Body of pancreas (tissue), 4 donors: ENCODE measurements around the gene CAMK2B.

ENCODE experiments used
- POLR2A ChIP-seq, 3 donors: fragments of 450-650 bp; IDR thresholded peaks; one replicate each; pipeline ENCODE4 v1.6.1; 2016; ENCODE audit warnings: antibody characterized with exemption in 3 of 3, mild to moderate bottlenecking in 2 of 3
- TF ChIP-seq, protein P1 (sequence below), 7 experiments: fragments of 450-650 bp in 4 of 7; fragments of 200-600 bp in 3 of 7; sonication (generic) in 3 of 7; IDR thresholded peaks; one replicate each; pipeline ENCODE4 v1.5.1; 2016 to 2019; ENCODE audit warnings: antibody characterized with exemption in 7 of 7

DNA sequence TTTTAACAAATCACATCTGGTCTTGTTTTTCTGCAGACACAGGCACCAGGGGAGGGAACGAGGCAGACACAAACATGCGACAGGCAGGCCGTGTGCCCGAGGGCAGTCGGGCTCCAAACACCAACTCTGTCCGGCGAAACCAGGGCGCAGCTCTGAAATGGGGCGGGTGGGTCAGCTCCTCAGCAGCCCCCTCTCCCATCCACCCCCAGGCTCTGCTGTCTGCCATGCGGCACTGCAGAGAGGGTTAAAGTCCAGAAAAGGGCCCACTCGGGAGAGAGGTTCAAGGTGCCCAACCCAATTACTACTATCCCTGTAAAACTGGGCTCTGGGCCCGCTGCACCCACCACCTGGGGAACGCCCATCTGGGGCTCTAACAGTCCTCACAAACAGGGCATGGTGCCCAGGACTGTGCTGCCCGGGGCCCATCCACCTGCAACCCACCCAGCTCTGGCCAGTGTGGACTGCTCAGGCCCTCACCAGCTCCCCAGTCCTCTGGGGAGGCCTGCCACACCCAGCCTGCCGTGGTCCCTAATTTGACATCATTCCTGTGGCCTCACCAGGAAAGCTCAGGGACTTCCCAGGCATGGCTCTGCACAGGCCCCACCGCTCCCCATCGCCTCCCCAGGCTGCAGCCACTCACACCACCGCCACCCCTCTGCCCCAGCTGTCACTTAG, 105.9 kb downstream of the CAMK2B start:
- TF ChIP-seq, protein P1, sequence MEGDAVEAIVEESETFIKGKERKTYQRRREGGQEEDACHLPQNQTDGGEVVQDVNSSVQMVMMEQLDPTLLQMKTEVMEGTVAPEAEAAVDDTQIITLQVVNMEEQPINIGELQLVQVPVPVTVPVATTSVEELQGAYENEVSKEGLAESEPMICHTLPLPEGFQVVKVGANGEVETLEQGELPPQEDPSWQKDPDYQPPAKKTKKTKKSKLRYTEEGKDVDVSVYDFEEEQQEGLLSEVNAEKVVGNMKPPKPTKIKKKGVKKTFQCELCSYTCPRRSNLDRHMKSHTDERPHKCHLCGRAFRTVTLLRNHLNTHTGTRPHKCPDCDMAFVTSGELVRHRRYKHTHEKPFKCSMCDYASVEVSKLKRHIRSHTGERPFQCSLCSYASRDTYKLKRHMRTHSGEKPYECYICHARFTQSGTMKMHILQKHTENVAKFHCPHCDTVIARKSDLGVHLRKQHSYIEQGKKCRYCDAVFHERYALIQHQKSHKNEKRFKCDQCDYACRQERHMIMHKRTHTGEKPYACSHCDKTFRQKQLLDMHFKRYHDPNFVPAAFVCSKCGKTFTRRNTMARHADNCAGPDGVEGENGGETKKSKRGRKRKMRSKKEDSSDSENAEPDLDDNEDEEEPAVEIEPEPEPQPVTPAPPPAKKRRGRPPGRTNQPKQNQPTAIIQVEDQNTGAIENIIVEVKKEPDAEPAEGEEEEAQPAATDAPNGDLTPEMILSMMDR (IDR thresholded peaks at IDR 0.05) = no peak
- TF ChIP-seq POLR2A (IDR thresholded peaks at IDR 0.05) = no peak
